Activated B cell treated with CpG ODN at 0.5 μM for 24 hours (primary cell): ENCODE results near the gene MRPL16. TPM values are rescaled to one million over a fixed set of nuclear protein-coding genes. Genes with fewer than 3 reads are reported as not detected.

ENCODE experiments used
- ATAC-seq: fragments of 200-7000 bp; cut with Tn5 transposase; one replicate; pipeline ENCODE4 v1.10.0; 2021; ENCODE audit warnings: low read depth, mild to moderate bottlenecking, moderate library complexity
- CTCF ChIA-PET: fragments of 350-600 bp; sonication (Branson Sonifier 250); formaldehyde crosslinking; loops from one replicate; lab custom pipeline; 2021; ENCODE audit warnings: antibody characterized with exemption; lab: Charles Lee
- POLR2A ChIA-PET: fragments of 350-600 bp; sonication (Branson Sonifier 250); formaldehyde crosslinking; loops from one replicate; lab custom pipeline; 2021; ENCODE audit warnings: antibody characterized with exemption; lab: Charles Lee
- DNase-seq: peaks from one replicate; pipeline ENCODE4 v3.0.0; 2022
- H3K27ac Mint-ChIP-seq: one replicate; pipeline ENCODE4 v1.8.0; 2020; ENCODE audit warnings: mixed read lengths
- H3K27me3 Mint-ChIP-seq: one replicate; pipeline ENCODE4 v1.8.0; 2021; ENCODE audit warnings: mixed read lengths
- H3K36me3 Mint-ChIP-seq: one replicate; pipeline ENCODE4 v1.8.0; 2021; ENCODE audit warnings: low read depth, mixed read lengths
- H3K4me1 Mint-ChIP-seq: one replicate; pipeline ENCODE4 v1.8.0; 2021; ENCODE audit warnings: mixed read lengths
- H3K4me3 Mint-ChIP-seq: one replicate; pipeline ENCODE4 v1.8.0; 2020; ENCODE audit warnings: mild to moderate bottlenecking, mixed read lengths
- H3K9me3 Mint-ChIP-seq: one replicate; pipeline ENCODE4 v1.8.0; 2020; ENCODE audit warnings: mixed read lengths
- intact Hi-C: fragments of 100-400 bp; cut with micrococcal nuclease; formaldehyde crosslinking; loops from one replicate; pipeline ENCODE4 v1.15.1; 2024
- total RNA-seq: library from RNA; stranded (reverse); gene quantifications from 2 replicates; pipeline ENCODE4 v1.2.3, GENCODE V29; 2022
- TF ChIP-seq, protein P1 (sequence below): fragments of 200-600 bp; IDR thresholded peaks from one replicate; pipeline ENCODE4 v1.8.0; 2022; ENCODE audit warnings: antibody characterized with exemption, mild to moderate bottlenecking

MRPL16 gene
- total RNA-seq, 1 donor from 2014 or later, result 57.7 TPM

DNA sequence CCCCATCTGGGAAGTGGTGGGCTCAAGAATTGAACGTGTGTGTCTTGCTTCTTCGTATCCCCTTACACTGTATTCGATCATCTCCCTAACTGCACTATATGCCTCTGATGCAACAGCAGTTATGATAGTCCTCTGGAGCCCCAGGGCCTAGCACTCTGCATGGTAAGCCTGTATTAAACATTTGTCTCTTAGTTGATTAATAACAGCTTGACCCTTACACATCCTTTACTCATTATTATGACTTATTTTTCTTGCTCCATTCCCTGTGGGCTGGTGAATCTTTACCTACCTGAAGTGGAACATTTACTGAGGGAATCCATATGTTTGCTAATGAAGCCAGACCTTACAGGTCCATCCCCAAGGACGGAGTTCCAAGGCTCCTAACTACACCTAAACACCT is 49.8 kb downstream of the MRPL16 start:
- peaks cover 3% of the 10 kb centered on the region for H3K36me3 Mint-ChIP-seq
- CTCF ChIA-PET, result interaction anchor here (1.0 kb wide), 1 partner anchor 50 kb away, joined by 3 read pairs; the partner anchor contains the start of gene MRPL16
- H3K4me1 Mint-ChIP-seq, result peaks cover 23% of the 10 kb centered on the region
- H3K9me3 Mint-ChIP-seq, result no peaks in the 10 kb centered on the region
- POLR2A ChIA-PET, result no interaction called here
- DNase-seq (no peak), ATAC-seq (no peak)
- intact Hi-C loops, result no loop called here
- no peak overlapping the region for H3K4me3 Mint-ChIP-seq
- TF ChIP-seq, protein P1, sequence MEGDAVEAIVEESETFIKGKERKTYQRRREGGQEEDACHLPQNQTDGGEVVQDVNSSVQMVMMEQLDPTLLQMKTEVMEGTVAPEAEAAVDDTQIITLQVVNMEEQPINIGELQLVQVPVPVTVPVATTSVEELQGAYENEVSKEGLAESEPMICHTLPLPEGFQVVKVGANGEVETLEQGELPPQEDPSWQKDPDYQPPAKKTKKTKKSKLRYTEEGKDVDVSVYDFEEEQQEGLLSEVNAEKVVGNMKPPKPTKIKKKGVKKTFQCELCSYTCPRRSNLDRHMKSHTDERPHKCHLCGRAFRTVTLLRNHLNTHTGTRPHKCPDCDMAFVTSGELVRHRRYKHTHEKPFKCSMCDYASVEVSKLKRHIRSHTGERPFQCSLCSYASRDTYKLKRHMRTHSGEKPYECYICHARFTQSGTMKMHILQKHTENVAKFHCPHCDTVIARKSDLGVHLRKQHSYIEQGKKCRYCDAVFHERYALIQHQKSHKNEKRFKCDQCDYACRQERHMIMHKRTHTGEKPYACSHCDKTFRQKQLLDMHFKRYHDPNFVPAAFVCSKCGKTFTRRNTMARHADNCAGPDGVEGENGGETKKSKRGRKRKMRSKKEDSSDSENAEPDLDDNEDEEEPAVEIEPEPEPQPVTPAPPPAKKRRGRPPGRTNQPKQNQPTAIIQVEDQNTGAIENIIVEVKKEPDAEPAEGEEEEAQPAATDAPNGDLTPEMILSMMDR, result no peak
- no peak overlapping the region for H3K27ac Mint-ChIP-seq
- H3K27me3 Mint-ChIP-seq, result no peaks in the 10 kb centered on the region

DNA sequence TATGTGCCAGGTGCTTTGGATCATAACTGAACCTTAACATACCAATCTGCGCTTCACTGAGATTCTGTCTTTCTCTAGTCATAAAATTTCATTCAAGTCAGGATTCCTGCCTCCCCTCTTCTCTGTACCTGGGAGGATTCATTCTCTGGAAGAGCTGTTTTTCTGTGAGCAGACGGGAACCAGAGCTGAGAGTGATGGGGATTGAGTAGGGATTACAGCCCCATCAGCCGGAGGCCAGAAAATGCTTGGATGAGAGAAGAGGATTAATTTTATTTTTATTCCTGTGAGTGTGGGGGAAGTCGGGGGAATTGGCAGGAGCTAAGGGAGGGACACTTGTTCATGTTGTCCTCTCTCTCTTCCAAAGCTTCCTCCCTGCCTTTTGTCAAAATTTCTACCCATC is 50.7 kb downstream of the MRPL16 start:
- H3K9me3 Mint-ChIP-seq, result no peaks in the 10 kb centered on the region
- ChIA-PET CTCF (interaction anchor here (0.9 to 1.2 kb wide), 2 partner anchors 12 to 44 kb away, joined by 3 read pairs; no protein-coding TSS in a partner anchor), POLR2A (interaction anchor here (0.8 kb wide), 1 partner anchor 12 kb away, joined by 3 read pairs; no protein-coding TSS in a partner anchor)
- DNase-seq (no peak), ATAC-seq (no peak)
- H3K4me1 Mint-ChIP-seq, result peaks cover 19% of the 10 kb centered on the region
- intact Hi-C loops, result loop anchor here (10.0 kb wide), 2 partner anchors 425 to 475 kb away; partner anchors contain the start of gene MS4A6A
- no peaks in the 10 kb centered on the region for H3K27me3 Mint-ChIP-seq
- H3K36me3 Mint-ChIP-seq, result peaks cover 3% of the 10 kb centered on the region
- no peak overlapping the region for H3K4me3 Mint-ChIP-seq
- TF ChIP-seq, protein P1, result no peak
- no peak overlapping the region for H3K27ac Mint-ChIP-seq

DNA sequence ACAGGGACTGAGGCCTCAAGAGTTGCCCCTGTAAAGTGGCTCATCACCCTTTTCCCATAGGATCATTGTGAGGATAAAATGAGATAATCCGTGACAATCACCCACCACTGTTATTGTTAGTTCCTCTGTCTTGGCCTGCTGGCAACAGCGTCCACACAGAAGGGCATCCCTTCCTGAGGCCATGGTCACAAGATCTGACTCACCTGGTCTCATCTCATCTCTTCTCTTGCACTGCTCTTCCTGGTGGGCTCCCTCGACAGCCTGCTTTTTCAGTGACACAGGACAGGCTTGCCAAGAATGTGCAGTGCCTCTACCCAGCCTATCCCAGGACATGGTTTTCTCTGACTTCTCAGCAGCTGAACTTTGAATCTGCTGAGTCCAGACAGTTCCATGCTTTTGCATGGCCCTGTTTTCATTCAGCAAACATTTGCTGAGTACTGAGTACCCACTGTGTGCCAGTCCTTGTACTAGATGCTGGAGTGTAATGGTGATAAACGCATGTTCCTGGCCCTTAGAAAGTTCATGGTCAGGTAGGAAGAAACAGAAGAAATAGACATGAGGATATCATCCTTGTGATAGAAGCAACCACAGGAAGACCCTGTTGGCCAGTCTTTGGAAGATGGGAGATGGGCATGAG is 52.1 kb downstream of the MRPL16 start:
- H3K4me1 Mint-ChIP-seq, result peaks cover 28% of the 10 kb centered on the region
- ChIA-PET POLR2A (no interaction called here), CTCF (interaction anchor here (0.6 kb wide), 1 partner anchor 43 kb away, joined by 3 read pairs; no protein-coding TSS in a partner anchor)
- no peak for ATAC-seq
- peaks cover 6% of the 10 kb centered on the region for H3K36me3 Mint-ChIP-seq
- H3K27ac Mint-ChIP-seq, result no peak overlapping the region
- no peak for DNase-seq
- no peaks in the 10 kb centered on the region for H3K27me3 Mint-ChIP-seq
- intact Hi-C loops, result loop anchor here (10.0 kb wide), 2 partner anchors 426 to 474 kb away; partner anchors contain the start of gene MS4A6A
- H3K9me3 Mint-ChIP-seq, result no peaks in the 10 kb centered on the region
- H3K4me3 Mint-ChIP-seq, result no peak overlapping the region
- TF ChIP-seq, protein P1, result no peak

DNA sequence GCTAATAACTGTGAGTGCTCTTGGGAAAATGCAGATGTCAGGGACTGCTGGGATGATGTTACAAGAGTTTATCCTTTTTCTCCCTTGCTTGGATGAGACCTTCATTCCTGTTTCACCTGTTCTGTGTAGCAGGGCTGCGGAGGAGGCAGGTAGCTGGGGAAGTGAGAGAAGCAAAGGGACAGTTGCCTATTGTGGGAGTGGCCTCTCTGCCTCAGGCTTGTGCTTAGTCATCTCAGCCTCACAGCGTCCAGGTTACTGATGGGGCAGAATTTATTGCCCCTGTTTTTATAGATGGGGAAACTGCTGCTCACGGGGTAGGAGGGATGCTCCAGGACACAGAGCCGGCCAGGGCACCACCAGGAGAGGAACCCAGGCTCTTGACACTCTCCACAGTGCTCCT is 53.7 kb downstream of the MRPL16 start:
- no peaks in the 10 kb centered on the region for H3K27me3 Mint-ChIP-seq
- no peak overlapping the region for H3K27ac Mint-ChIP-seq
- ChIA-PET POLR2A (interaction anchor here (0.6 to 4.3 kb wide), 3 partner anchors 15 to 53 kb away, joined by 3 to 43 read pairs (median 10); partner anchors contain the start of gene MRPL16), CTCF (interaction anchor here (7.3 kb wide), 1 partner anchor 46 kb away, joined by 112 read pairs; no protein-coding TSS in a partner anchor)
- ATAC-seq (peak; percentile 43), DNase-seq (no peak)
- H3K9me3 Mint-ChIP-seq, result no peaks in the 10 kb centered on the region
- peak overlapping the region; percentile 86 for H3K4me3 Mint-ChIP-seq
- H3K36me3 Mint-ChIP-seq, result peaks cover 3% of the 10 kb centered on the region
- peaks cover 28% of the 10 kb centered on the region for H3K4me1 Mint-ChIP-seq
- intact Hi-C loops, result loop anchor here (10.0 kb wide), 2 partner anchors 428 to 472 kb away; partner anchors contain the start of gene MS4A6A
- TF ChIP-seq, protein P1, result no peak

DNA sequence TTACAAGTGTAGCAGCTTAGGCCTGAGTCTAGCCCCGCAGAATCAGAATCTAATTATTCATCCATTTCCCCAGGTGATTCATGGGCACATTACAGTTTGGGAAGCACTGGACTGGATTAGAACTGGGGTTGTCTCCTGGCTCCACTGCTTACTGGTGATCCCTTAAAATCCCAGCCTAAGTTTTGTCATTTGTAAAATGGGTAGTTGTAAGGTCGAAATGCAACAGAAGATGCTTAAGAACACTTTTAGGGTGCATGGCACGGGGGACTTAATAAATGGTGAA is 54.1 kb downstream of the MRPL16 start:
- intact Hi-C loops, result loop anchor here (10.0 kb wide), 2 partner anchors 428 to 472 kb away; partner anchors contain the start of gene MS4A6A
- no peaks in the 10 kb centered on the region for H3K27me3 Mint-ChIP-seq
- H3K36me3 Mint-ChIP-seq, result peaks cover 3% of the 10 kb centered on the region
- H3K9me3 Mint-ChIP-seq, result no peaks in the 10 kb centered on the region
- DNase-seq (no peak), ATAC-seq (no peak)
- H3K4me1 Mint-ChIP-seq, result peaks cover 28% of the 10 kb centered on the region
- H3K4me3 Mint-ChIP-seq, result peak overlapping the region; percentile 86
- CTCF ChIA-PET, result interaction anchor here (3.2 to 7.3 kb wide), 2 partner anchors 16 to 46 kb away, joined by 16 to 112 read pairs; no protein-coding TSS in a partner anchor
- peak overlapping the region; percentile 59 for H3K27ac Mint-ChIP-seq
- TF ChIP-seq, protein P1, result no peak
- POLR2A ChIA-PET, result interaction anchor here (3.2 to 4.3 kb wide), 2 partner anchors 15 to 54 kb away, joined by 10 to 43 read pairs; partner anchors contain the start of gene MRPL16
